ENCODE results near the gene DNAH6.

GRCh38 chr2:84801811-84802210 lies 285.5 kb downstream of the DNAH6 start:
- TF ChIP-seq EZH2phosphoT487 (IDR thresholded peaks at IDR 0.05; ENCODE audit: borderline replicate concordance) (no peak), SP1 (IDR thresholded peaks at IDR 0.05; ENCODE audit: low read depth) (no peak), CTCF (IDR thresholded peaks at IDR 0.05 in 2 of 3, conservative IDR thresholded peaks at IDR 0.05 in 1 of 3; ENCODE audit: borderline replicate concordance in 1 of 3, insufficient read depth in 1 of 3, low read depth in 2 of 3, low read length in 2 of 3) (no peak), SRF (IDR thresholded peaks at IDR 0.05; ENCODE audit: low read depth) (no peak), CEBPB (IDR thresholded peaks at IDR 0.05; ENCODE audit: low read depth) (no peak), ZNF274 (IDR thresholded peaks at IDR 0.05; ENCODE audit: low read depth, low read length) (no peak)
